Measurements from ENCODE around the gene USHBP1.

- TF ChIP-seq POLR2A (IDR thresholded peaks at IDR 0.05): no peak
- TF ChIP-seq, protein P1, sequence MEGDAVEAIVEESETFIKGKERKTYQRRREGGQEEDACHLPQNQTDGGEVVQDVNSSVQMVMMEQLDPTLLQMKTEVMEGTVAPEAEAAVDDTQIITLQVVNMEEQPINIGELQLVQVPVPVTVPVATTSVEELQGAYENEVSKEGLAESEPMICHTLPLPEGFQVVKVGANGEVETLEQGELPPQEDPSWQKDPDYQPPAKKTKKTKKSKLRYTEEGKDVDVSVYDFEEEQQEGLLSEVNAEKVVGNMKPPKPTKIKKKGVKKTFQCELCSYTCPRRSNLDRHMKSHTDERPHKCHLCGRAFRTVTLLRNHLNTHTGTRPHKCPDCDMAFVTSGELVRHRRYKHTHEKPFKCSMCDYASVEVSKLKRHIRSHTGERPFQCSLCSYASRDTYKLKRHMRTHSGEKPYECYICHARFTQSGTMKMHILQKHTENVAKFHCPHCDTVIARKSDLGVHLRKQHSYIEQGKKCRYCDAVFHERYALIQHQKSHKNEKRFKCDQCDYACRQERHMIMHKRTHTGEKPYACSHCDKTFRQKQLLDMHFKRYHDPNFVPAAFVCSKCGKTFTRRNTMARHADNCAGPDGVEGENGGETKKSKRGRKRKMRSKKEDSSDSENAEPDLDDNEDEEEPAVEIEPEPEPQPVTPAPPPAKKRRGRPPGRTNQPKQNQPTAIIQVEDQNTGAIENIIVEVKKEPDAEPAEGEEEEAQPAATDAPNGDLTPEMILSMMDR (IDR thresholded peaks at IDR 0.05): no peak
Measured at GRCh38 chr19:17240062-17240752, 24.3 kb downstream of the USHBP1 start.
